Ovary (tissue), 9 donors: ENCODE results near the gene URGCP. TPM values are rescaled to one million over a fixed set of nuclear protein-coding genes. Genes with fewer than 3 reads are reported as not detected.
"Not testable (repeated sequence)": the region's sequence is repeated elsewhere in the genome, so short reads cannot be mapped to it uniquely, and the experiment has no call there.

Experiments
- DNase-seq, 5 donors: peaks; one replicate each; pipeline ENCODE4 v3.0.0-alpha.2; 2019 to 2020
- H3K27ac ChIP-seq, 2 donors: fragments of 200-600 bp; one replicate each; pipeline versions ENCODE4 v1.5.1 to v1.8.0; 2019 to 2022
- H3K27me3 ChIP-seq: fragments of 200-600 bp; one replicate; pipeline ENCODE4 v1.8.0; 2022
- H3K36me3 ChIP-seq: fragments of 200-600 bp; sonication (generic); one replicate; pipeline ENCODE4 v1.5.1; 2019
- H3K4me1 ChIP-seq: one replicate; pipeline ENCODE4 v1.8.1; 2013; ENCODE audit warnings: mild to moderate bottlenecking, moderate library complexity; ENCODE audit not compliant: insufficient read depth
- H3K4me3 ChIP-seq: fragments of 200-600 bp; sonication (generic); one replicate; pipeline ENCODE4 v1.5.1; 2017
- H3K9me3 ChIP-seq, 2 donors: fragments of 200-600 bp in 1 of 2; sonication (generic) in 1 of 2; one replicate each; pipeline versions ENCODE4 v1.5.1 to v1.8.1; 2013 to 2019; ENCODE audit warnings: mild to moderate bottlenecking in 1 of 2, moderate library complexity in 1 of 2
- CTCF ChIP-seq, 3 donors: fragments of 450-650 bp in 2 of 3; fragments of 200-600 bp in 1 of 3; IDR thresholded peaks; one replicate each; pipeline versions ENCODE4 v1.5.1 to v1.8.0; 2016 to 2022; ENCODE audit warnings: antibody characterized with exemption in 3 of 3, mild to moderate bottlenecking in 1 of 3
- EP300 ChIP-seq: sonication (generic); formaldehyde crosslinking; IDR thresholded peaks from one replicate; pipeline ENCODE4 v1.6.1; 2017; ENCODE audit warnings: antibody characterized with exemption
- POLR2A ChIP-seq: fragments of 450-650 bp; IDR thresholded peaks from one replicate; pipeline ENCODE4 v1.6.1; 2017; ENCODE audit warnings: antibody characterized with exemption, mild to moderate bottlenecking, moderate library complexity
- WGBS, 3 donors: extraction: QIAGEN DNeasy Blood & Tissue Kit in 1 of 3; methylation state at CpG; one replicate each; pipeline versions ENCODE4 v1.1.5 to v1.1.7; 2013 to 2017; 5-methylcytosine and 5-hydroxymethylcytosine counted together
- intact Hi-C, 4 donors: fragments of 100-400 bp; cut with DNase I; formaldehyde crosslinking; loops; one replicate each; pipeline versions ENCODE4 v1.11.0 to v1.15.1; 2022 to 2023
- polyA plus RNA-seq, 2 donors: library from polyadenylated mRNA; stranded (reverse); fragments of 200-250 nt in 1 of 2; fragments of 350-450 nt in 1 of 2; fragmentation: Illumina TruSeq in 1 of 2; extraction: RNeasy Lipid Tissue Mini Kit (QIAGEN cat#74804) in 1 of 2; gene quantifications; one replicate each; pipeline ENCODE4 v1.2.3, GENCODE V29; 2013 to 2014
- small RNA-seq: library from RNA; depleted of rRNA; stranded (forward); fragments of <200 nt; gene quantifications from one replicate; pipeline ENCODE3, GENCODE V24; 2016
- total RNA-seq, 7 donors: library from RNA; depleted of rRNA in 2 of 7; stranded (reverse); fragments of >200 nt in 2 of 7; fragmentation: NEBNext Ultra II Directional in 3 of 7; extraction: Animal tissue kit (Norgen Biotek cat#: 25700) in 3 of 7; gene quantifications; one replicate each; pipeline versions ENCODE4 v1.1.0 to v1.2.4, GENCODE V29; 2016 to 2023
- donor health status: DM: no; HTN: no; CAD: no; lungs with moderate emphysema.
- donor health status: DM: no; HTN: no; CAD: no.
- donor health status: Bipolar disorder and iron deficiency.
- donor health status: DM: yes; HTN: yes; CAD: no.
- donor health status: DM: no; HTN: no; CAD: no.
- donor health status: DM: yes; HTN: yes; CAD: no.

The URGCP gene
- total and polyA plus RNA-seq, 9 donors, result 19.3 to 55.1 (median 38.8) TPM

GRCh38 chr7:43834463-43835251, 71.7 kb downstream of the URGCP start:
- Histone ChIP-seq H3K9me3 (peaks cover 0 to 3% of the 10 kb centered on the region in 2 donors), H3K27ac (no peak overlapping the region), H3K36me3 (no peaks in the 10 kb centered on the region), H3K27me3 (no peaks in the 10 kb centered on the region), H3K4me1 (no peaks in the 10 kb centered on the region), H3K4me3 (no peak overlapping the region)
- TF ChIP-seq EP300 (no peak), POLR2A (no peak), CTCF (IDR thresholded peaks at IDR 0.05) (no peak)
- WGBS, 3 donors, result 66 to 76% (median 67%) methylated on average over 8 of the region's 8 CpGs
- DNase-seq, result no peak
- intact Hi-C loops, result loop anchor here in 2 of 4 donors (5.0 kb wide), 2 partner anchors 107 to 252 kb away; partner anchors contain the start of genes COA1 (in 1 of the 2) and STK17A (in 1 of the 2)

- H3K9me3 ChIP-seq, intact Hi-C loops, H3K4me3 ChIP-seq, H3K27ac ChIP-seq, H3K36me3 ChIP-seq, H3K4me1 ChIP-seq, DNase-seq, H3K27me3 ChIP-seq: not testable (repeated sequence)
Observed at GRCh38 chr7:43830917-43831316, 75.5 kb downstream of the URGCP start.

Small RNA genes within 50 kb of the gene (small RNA-seq; reads per million reads assigned to genes)
- gene MRPS24, result not detected

Other genes with a start within 250 kb of the URGCP start
- 10 to 100 TPM; 45.4 to 67.7 (median 51.8) TPM for gene COA1, start 177.1 kb downstream of the URGCP start, total RNA-seq
- gene COA1, start 177.1 kb downstream of the URGCP start, polyA plus RNA-seq, result 10 to 100 TPM; 33.2 to 41.8 TPM
- gene BLVRA, start 147.9 kb downstream of the URGCP start, total RNA-seq, result 10 to 100 TPM; 47.6 to 75.1 (median 65.2) TPM
- gene BLVRA, start 147.9 kb downstream of the URGCP start, polyA plus RNA-seq, result 10 to 100 TPM; 64.4 to 66.4 TPM
- 100 to 1,000 TPM in 1 of 7 donors, 10 to 100 TPM in 6; 73.0 to 111 (median 90.9) TPM for gene MRPS24, start 37.1 kb downstream of the URGCP start, total RNA-seq
- 100 to 1,000 TPM; 104 to 124 TPM for gene MRPS24, start 37.1 kb downstream of the URGCP start, polyA plus RNA-seq
- gene UBE2D4, start 19.8 kb upstream of the URGCP start, total RNA-seq, result 10 to 100 TPM in 6 of 7 donors, 1 to 10 TPM in 1; 9.1 to 24.8 (median 19.1) TPM
- 10 to 100 TPM in 1 of 2 donors, 1 to 10 TPM in 1; 9.9 to 32.1 TPM for gene UBE2D4, start 19.8 kb upstream of the URGCP start, polyA plus RNA-seq
- under 1 TPM in 3 of 7 donors, not detected in 4; 0.10 to 0.17 (median 0.13) TPM for gene SPDYE1, start 91.3 kb upstream of the URGCP start, total RNA-seq
- gene SPDYE1, start 91.3 kb upstream of the URGCP start, polyA plus RNA-seq, result under 1 TPM in 1 of 2 donors, not detected in 1; 0.02 TPM
- gene DBNL, start 138.1 kb upstream of the URGCP start, total RNA-seq, result 10 to 100 TPM; 56.3 to 91.1 (median 70.2) TPM
- 10 to 100 TPM; 22.0 to 57.7 TPM for gene DBNL, start 138.1 kb upstream of the URGCP start, polyA plus RNA-seq
- gene PGAM2, start 159.0 kb upstream of the URGCP start, total RNA-seq, result 1 to 10 TPM in 4 of 7 donors, under 1 TPM in 1, not detected in 2; 0.72 to 3.2 (median 1.9) TPM
- 1 to 10 TPM in 1 of 2 donors, under 1 TPM in 1; 0.40 to 1.7 TPM for gene PGAM2, start 159.0 kb upstream of the URGCP start, polyA plus RNA-seq
- gene POLM, start 175.9 kb upstream of the URGCP start, total RNA-seq, result 10 to 100 TPM; 20.9 to 37.3 (median 30.2) TPM
- gene POLM, start 175.9 kb upstream of the URGCP start, polyA plus RNA-seq, result 10 to 100 TPM in 1 of 2 donors, 1 to 10 TPM in 1; 5.1 to 24.7 TPM
- 100 to 1,000 TPM; 137 to 563 (median 327) TPM for gene AEBP1, start 197.7 kb upstream of the URGCP start, total RNA-seq
- 100 to 1,000 TPM; 240 to 283 TPM for gene AEBP1, start 197.7 kb upstream of the URGCP start, polyA plus RNA-seq
- 100 to 1,000 TPM in 2 of 7 donors, 10 to 100 TPM in 5; 42.4 to 118 (median 76.9) TPM for gene POLD2, start 217.0 kb upstream of the URGCP start, total RNA-seq
- 10 to 100 TPM; 35.3 to 63.5 TPM for gene POLD2, start 217.0 kb upstream of the URGCP start, polyA plus RNA-seq
- 1 to 10 TPM in 3 of 7 donors, under 1 TPM in 1, not detected in 3; 0.46 to 2.0 (median 1.6) TPM for gene MYL7, start 234.7 kb upstream of the URGCP start, total RNA-seq
- gene MYL7, start 234.7 kb upstream of the URGCP start, polyA plus RNA-seq, result 1 to 10 TPM in 1 of 2 donors, under 1 TPM in 1; 0.35 to 1.5 TPM